ENCODE measurements around the gene CALML4. TPM values are rescaled to one million over a fixed set of nuclear protein-coding genes. Genes with fewer than 3 reads are reported as not detected.

CALML4 gene
- total RNA-seq, 1 donor from 2014 or later: 4.5 TPM

- no peak overlapping the region for H3K4me3 ChIP-seq (ENCODE audit: low read depth, low read length)
- H3K27me3 ChIP-seq (ENCODE audit: control insufficient read depth, insufficient read depth, low read length): no peaks in the 10 kb centered on the region
- TF ChIP-seq, protein P1, sequence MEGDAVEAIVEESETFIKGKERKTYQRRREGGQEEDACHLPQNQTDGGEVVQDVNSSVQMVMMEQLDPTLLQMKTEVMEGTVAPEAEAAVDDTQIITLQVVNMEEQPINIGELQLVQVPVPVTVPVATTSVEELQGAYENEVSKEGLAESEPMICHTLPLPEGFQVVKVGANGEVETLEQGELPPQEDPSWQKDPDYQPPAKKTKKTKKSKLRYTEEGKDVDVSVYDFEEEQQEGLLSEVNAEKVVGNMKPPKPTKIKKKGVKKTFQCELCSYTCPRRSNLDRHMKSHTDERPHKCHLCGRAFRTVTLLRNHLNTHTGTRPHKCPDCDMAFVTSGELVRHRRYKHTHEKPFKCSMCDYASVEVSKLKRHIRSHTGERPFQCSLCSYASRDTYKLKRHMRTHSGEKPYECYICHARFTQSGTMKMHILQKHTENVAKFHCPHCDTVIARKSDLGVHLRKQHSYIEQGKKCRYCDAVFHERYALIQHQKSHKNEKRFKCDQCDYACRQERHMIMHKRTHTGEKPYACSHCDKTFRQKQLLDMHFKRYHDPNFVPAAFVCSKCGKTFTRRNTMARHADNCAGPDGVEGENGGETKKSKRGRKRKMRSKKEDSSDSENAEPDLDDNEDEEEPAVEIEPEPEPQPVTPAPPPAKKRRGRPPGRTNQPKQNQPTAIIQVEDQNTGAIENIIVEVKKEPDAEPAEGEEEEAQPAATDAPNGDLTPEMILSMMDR (IDR thresholded peaks at IDR 0.05; ENCODE audit: insufficient read depth, low read length, severe bottlenecking): no peak
- no peak for DNase-seq (ENCODE audit: low read depth)
- H3K36me3 ChIP-seq (ENCODE audit: control insufficient read depth, insufficient read depth, low read length): peaks cover 1% of the 10 kb centered on the region
- no peak for FAIRE-seq
Observed at GRCh38 chr15:68191555-68191954, 13.6 kb downstream of the CALML4 start.

GRCh38 chr15:68190048-68190447, 15.1 kb downstream of the CALML4 start:
- Histone ChIP-seq H3K36me3 (ENCODE audit: control insufficient read depth, insufficient read depth, low read length) (peaks cover 1% of the 10 kb centered on the region), H3K4me3 (ENCODE audit: low read depth, low read length) (no peak overlapping the region), H3K27me3 (ENCODE audit: control insufficient read depth, insufficient read depth, low read length) (no peaks in the 10 kb centered on the region)
- FAIRE-seq (no peak), DNase-seq (ENCODE audit: low read depth) (no peak)
- TF ChIP-seq, protein P1 (IDR thresholded peaks at IDR 0.05; ENCODE audit: insufficient read depth, low read length, severe bottlenecking): no peak

GRCh38 chr15:68188647-68189046, 16.5 kb downstream of the CALML4 start:
- peaks cover 1% of the 10 kb centered on the region for H3K36me3 ChIP-seq (ENCODE audit: control insufficient read depth, insufficient read depth, low read length)
- H3K27me3 ChIP-seq (ENCODE audit: control insufficient read depth, insufficient read depth, low read length): no peaks in the 10 kb centered on the region
- TF ChIP-seq, protein P1 (IDR thresholded peaks at IDR 0.05; ENCODE audit: insufficient read depth, low read length, severe bottlenecking): no peak
- DNase-seq (ENCODE audit: low read depth) (no peak), FAIRE-seq (no peak)
- H3K4me3 ChIP-seq (ENCODE audit: low read depth, low read length): no peak overlapping the region

- peak; percentile 28 for DNase-seq (ENCODE audit: low read depth)
- no peak overlapping the region for H3K4me3 ChIP-seq (ENCODE audit: low read depth, low read length)
- FAIRE-seq: no peak
- peaks cover 1% of the 10 kb centered on the region for H3K36me3 ChIP-seq (ENCODE audit: control insufficient read depth, insufficient read depth, low read length)
- H3K27me3 ChIP-seq (ENCODE audit: control insufficient read depth, insufficient read depth, low read length): no peaks in the 10 kb centered on the region
- TF ChIP-seq, protein P1 (IDR thresholded peaks at IDR 0.05; ENCODE audit: insufficient read depth, low read length, severe bottlenecking): no peak
Observed at GRCh38 chr15:68187559-68187958, 17.6 kb downstream of the CALML4 start.

DNA sequence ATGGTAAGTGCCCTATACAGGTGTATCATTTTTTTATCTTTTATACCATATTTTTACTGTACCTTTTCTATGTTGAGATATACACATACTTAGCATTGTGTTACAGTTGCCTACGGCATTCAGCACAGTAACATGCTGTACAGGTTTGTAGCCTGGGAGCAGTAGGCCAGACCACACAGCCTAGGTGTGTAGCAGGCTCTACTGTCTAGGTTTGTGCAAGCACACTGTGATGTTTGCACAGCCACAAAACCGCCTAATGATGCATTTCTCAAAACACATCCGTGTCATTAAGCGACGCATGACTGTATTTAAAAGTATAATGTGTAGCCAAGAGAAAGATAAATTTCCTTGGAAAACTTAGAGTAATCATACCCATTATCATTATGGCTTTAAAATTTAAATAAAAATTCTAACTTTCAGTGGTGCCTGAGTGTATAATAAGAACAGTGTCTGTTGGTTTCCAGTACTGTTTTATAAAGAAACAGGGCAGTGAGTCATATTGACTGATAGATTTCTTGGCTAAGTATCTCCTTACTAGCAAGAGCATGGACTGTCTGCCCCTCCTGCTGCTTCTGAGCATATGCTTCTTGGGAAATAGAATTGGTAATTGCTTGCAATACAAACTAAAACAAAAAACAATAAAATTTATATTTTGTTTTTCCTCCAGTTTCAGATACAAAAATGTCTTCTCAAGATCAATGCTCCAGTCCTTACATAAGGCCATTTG, 18.3 kb downstream of the CALML4 start:
- Histone ChIP-seq H3K36me3 (ENCODE audit: control insufficient read depth, insufficient read depth, low read length) (peaks cover 1% of the 10 kb centered on the region), H3K4me3 (ENCODE audit: low read depth, low read length) (no peak overlapping the region), H3K27me3 (ENCODE audit: control insufficient read depth, insufficient read depth, low read length) (no peaks in the 10 kb centered on the region)
- TF ChIP-seq, protein P1 (IDR thresholded peaks at IDR 0.05; ENCODE audit: insufficient read depth, low read length, severe bottlenecking): no peak
- DNase-seq (ENCODE audit: low read depth): peak; percentile 30
- no peak for FAIRE-seq

All from bronchial epithelial cell (primary cell).